Esophagus squamous epithelium (tissue), 4 donors: ENCODE results near the gene NLGN1.

Experiments
- POLR2A ChIP-seq, 4 donors: fragments of 450-650 bp; IDR thresholded peaks; one replicate each; pipeline ENCODE4 v1.6.1; 2017; ENCODE audit warnings: antibody characterized with exemption in 4 of 4, mild to moderate bottlenecking in 4 of 4, moderate library complexity in 3 of 4
- TF ChIP-seq, protein P1 (sequence below), 6 experiments: fragments of 450-650 bp in 4 of 6; fragments of 200-600 bp in 2 of 6; sonication (generic) in 2 of 6; IDR thresholded peaks; one replicate each; pipeline ENCODE4 v1.5.1; 2016 to 2019; ENCODE audit warnings: antibody characterized with exemption in 6 of 6, mild to moderate bottlenecking in 4 of 6, moderate library complexity in 4 of 6

DNA sequence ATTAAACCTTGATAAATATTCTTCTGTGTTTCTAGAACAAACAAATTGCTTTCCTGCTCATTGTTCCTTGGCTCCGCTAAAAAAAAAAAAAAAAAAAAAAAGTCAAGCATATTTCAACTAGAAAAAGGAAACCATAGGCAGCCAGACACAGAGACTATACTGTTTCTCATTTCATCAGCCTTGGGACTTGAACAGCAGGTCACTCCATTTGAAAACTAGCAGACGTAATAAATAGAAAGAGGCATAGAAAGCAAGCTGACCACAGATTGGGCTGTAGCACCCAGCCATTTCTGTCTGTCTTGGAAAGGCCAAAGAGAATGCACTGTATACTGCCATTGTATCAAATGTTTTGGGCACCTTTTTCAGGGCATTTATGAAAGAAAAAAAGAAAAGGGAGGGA lies 697.1 kb downstream of the NLGN1 start:
- TF ChIP-seq, protein P1, sequence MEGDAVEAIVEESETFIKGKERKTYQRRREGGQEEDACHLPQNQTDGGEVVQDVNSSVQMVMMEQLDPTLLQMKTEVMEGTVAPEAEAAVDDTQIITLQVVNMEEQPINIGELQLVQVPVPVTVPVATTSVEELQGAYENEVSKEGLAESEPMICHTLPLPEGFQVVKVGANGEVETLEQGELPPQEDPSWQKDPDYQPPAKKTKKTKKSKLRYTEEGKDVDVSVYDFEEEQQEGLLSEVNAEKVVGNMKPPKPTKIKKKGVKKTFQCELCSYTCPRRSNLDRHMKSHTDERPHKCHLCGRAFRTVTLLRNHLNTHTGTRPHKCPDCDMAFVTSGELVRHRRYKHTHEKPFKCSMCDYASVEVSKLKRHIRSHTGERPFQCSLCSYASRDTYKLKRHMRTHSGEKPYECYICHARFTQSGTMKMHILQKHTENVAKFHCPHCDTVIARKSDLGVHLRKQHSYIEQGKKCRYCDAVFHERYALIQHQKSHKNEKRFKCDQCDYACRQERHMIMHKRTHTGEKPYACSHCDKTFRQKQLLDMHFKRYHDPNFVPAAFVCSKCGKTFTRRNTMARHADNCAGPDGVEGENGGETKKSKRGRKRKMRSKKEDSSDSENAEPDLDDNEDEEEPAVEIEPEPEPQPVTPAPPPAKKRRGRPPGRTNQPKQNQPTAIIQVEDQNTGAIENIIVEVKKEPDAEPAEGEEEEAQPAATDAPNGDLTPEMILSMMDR (IDR thresholded peaks at IDR 0.05), result no peak
- no peak for TF ChIP-seq POLR2A (IDR thresholded peaks at IDR 0.05)
